Stomach (tissue), 9 donors: Measurements from ENCODE around the gene TAF4B. TPM values are rescaled to one million over a fixed set of nuclear protein-coding genes. Genes with fewer than 3 reads are reported as not detected.
"Not testable (repeated sequence)": the region's sequence is repeated elsewhere in the genome, so short reads cannot be mapped to it uniquely, and the experiment has no call there.

Source experiments
- DNase-seq, 2 donors: peaks; one replicate each; pipeline versions ENCODE4 v3.0.0 to v3.0.0-alpha.2; 2013 to 2019
- H3K27ac ChIP-seq, 5 donors: fragments of 200-600 bp in 4 of 5; sonication (generic) in 4 of 5; one replicate each; pipeline ENCODE4 v1.5.1; 2013 to 2019; ENCODE audit warnings: mild to moderate bottlenecking in 1 of 5, moderate library complexity in 1 of 5
- H3K27me3 ChIP-seq, 3 donors: fragments of 200-600 bp; sonication (generic); one replicate each; pipeline ENCODE4 v1.5.1; 2017 to 2019; ENCODE audit warnings: mixed run types in 1 of 3
- H3K36me3 ChIP-seq, 4 donors: fragments of 200-600 bp; sonication (generic); 1 replicate in 3 of 4; 2 replicates in 1 of 4; pipeline ENCODE4 v1.5.1; 2016 to 2019
- H3K4me1 ChIP-seq, 4 donors: fragments of 200-600 bp; sonication (generic); one replicate each; pipeline ENCODE4 v1.5.1; 2016 to 2019
- H3K4me3 ChIP-seq, 4 donors: fragments of 200-600 bp; sonication (generic) in 3 of 4; one replicate each; pipeline ENCODE4 v1.5.1; 2016 to 2019; ENCODE audit warnings: mild to moderate bottlenecking in 1 of 4
- H3K9me3 ChIP-seq, 4 donors: fragments of 200-600 bp; sonication (generic); one replicate each; pipeline ENCODE4 v1.5.1; 2016 to 2019
- EP300 ChIP-seq: sonication (generic); formaldehyde crosslinking; IDR thresholded peaks from one replicate; pipeline ENCODE4 v1.6.1; 2017; ENCODE audit warnings: antibody characterized with exemption
- POLR2A ChIP-seq, 4 donors: fragments of 450-650 bp; IDR thresholded peaks; one replicate each; pipeline ENCODE4 v1.6.1; 2016; ENCODE audit warnings: antibody characterized with exemption in 4 of 4, control low read depth in 2 of 4, mild to moderate bottlenecking in 1 of 4, moderate library complexity in 1 of 4
- POLR2AphosphoS5 ChIP-seq, 3 donors: sonication (generic); formaldehyde crosslinking; IDR thresholded peaks; one replicate each; pipeline ENCODE4 v1.6.1; 2016; ENCODE audit warnings: antibody characterized with exemption in 3 of 3
- WGBS, 5 donors: extraction: QIAGEN DNeasy Blood & Tissue Kit in 3 of 5; methylation state at CpG; one replicate each; pipeline versions ENCODE4 v1.1.5 to v1.1.7; 2013 to 2018; 5-methylcytosine and 5-hydroxymethylcytosine counted together
- intact Hi-C: fragments of 100-400 bp; cut with DNase I; formaldehyde crosslinking; loops from one replicate; pipeline ENCODE4 v1.15.1; 2023; ENCODE audit warnings: low total_unique reads
- polyA plus RNA-seq, 3 donors: library from polyadenylated mRNA; stranded (reverse); fragments of 200-250 nt; gene quantifications; one replicate each; pipeline ENCODE4 v1.2.3, GENCODE V29; 2013
- total RNA-seq, 5 donors: library from RNA; depleted of rRNA; stranded (reverse); fragments of >200 nt; gene quantifications; one replicate each; pipeline versions ENCODE4 v1.1.0 to v1.2.3, GENCODE V29; 2014 to 2016
- TF ChIP-seq, protein P1 (sequence below), 7 experiments: fragments of 450-650 bp in 4 of 7; fragments of 200-600 bp in 3 of 7; sonication (generic) in 3 of 7; IDR thresholded peaks; one replicate each; pipeline ENCODE4 v1.5.1; 2016 to 2019; ENCODE audit warnings: antibody characterized with exemption in 7 of 7, control low read depth in 2 of 7, mild to moderate bottlenecking in 1 of 7
- donor health status: healthy with polysubstance abuse.
- donor health status: Bipolar disorder and iron deficiency.
- donor health status: healthy.

TAF4B gene
- total and polyA plus RNA-seq, 8 donors = 0.58 to 33.6 (median 5.0) TPM

DNA sequence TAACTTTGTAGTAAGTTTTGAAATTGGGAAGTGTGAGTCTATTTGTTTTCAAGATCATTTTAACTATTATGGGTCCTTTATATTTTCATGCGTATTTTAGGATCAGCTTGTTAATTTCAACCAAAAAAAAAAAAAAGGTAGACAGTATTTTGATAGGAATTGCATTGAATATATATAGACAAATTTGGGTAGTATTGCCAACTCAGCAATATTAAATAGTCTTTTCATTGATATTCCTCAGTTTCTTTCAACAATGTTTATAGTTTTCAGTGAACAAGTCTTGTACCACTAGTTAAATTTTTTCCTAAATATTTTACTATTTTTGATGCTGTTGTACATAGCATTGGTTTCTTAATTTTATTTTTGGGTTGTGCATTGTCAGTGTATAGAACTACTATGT is 149.9 kb downstream of the TAF4B start:
- Histone ChIP-seq H3K36me3 (no peaks in the 10 kb centered on the region), H3K27ac (no peak overlapping the region), H3K9me3 (no peaks in the 10 kb centered on the region), H3K27me3 (no peaks in the 10 kb centered on the region), H3K4me1 (no peaks in the 10 kb centered on the region), H3K4me3 (no peak overlapping the region)
- intact Hi-C loops = no loop called here
- WGBS, 5 donors = 92 to 100% (median 100%) methylated on average over 1 of the region's 1 CpG
- no peak for TF ChIP-seq POLR2AphosphoS5 (IDR thresholded peaks at IDR 0.05)
- TF ChIP-seq POLR2A (IDR thresholded peaks at IDR 0.05) = no peak
- TF ChIP-seq, protein P1, sequence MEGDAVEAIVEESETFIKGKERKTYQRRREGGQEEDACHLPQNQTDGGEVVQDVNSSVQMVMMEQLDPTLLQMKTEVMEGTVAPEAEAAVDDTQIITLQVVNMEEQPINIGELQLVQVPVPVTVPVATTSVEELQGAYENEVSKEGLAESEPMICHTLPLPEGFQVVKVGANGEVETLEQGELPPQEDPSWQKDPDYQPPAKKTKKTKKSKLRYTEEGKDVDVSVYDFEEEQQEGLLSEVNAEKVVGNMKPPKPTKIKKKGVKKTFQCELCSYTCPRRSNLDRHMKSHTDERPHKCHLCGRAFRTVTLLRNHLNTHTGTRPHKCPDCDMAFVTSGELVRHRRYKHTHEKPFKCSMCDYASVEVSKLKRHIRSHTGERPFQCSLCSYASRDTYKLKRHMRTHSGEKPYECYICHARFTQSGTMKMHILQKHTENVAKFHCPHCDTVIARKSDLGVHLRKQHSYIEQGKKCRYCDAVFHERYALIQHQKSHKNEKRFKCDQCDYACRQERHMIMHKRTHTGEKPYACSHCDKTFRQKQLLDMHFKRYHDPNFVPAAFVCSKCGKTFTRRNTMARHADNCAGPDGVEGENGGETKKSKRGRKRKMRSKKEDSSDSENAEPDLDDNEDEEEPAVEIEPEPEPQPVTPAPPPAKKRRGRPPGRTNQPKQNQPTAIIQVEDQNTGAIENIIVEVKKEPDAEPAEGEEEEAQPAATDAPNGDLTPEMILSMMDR (IDR thresholded peaks at IDR 0.05) = no peak
- TF ChIP-seq EP300 = no peak
- no peak for DNase-seq

DNA sequence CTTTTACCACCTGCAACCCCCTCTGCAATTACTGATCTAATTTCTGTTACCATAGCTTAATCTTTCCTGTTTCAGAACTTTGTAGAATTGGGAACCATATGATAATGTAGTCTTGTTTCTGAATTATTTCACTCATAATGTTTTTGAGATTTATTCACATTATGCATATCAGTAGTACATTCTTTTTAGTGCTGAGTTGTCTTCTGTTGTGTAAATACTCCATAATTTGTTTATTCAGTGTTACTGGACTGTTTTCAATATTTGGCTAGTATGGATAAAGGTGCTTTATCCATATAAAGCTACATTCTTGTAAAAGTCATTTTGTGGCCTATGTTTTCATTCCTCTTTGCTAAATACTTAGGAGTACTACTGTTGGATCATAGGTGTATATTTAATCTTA is 152.5 kb downstream of the TAF4B start:
- intact Hi-C loops = no loop called here
- no peak for DNase-seq
- no peaks in the 10 kb centered on the region for H3K27me3 ChIP-seq

DNA sequence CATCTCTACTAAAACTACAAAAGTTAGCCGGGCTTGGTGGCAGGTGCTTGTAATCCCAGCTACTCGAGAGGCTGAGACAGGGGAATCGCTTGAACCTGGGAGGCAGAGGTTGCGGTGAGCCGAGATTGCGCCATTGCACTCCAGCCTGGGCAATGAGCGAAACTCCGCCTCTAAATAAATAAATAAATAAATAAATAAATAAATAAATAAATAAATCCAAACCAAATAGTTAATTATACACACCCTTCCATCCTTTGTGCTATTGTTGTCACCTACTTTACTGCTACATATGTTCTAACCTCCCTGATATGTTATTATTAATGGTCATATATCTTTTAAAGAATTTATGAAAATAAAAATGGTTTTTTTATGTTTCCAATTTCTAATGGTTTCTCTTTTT is 155.3 kb downstream of the TAF4B start:
- intact Hi-C loops, H3K36me3 ChIP-seq, DNase-seq, H3K27me3 ChIP-seq, H3K27ac ChIP-seq, H3K9me3 ChIP-seq, H3K4me3 ChIP-seq: not testable (repeated sequence)
- 92 to 98% (median 97%) methylated on average over 8 of the region's 8 CpGs for WGBS, 5 donors
- H3K4me1 ChIP-seq = peaks cover 0 to 11% (median 8%) of the 10 kb centered on the region in 4 donors

More for the DNA sequence above, 152.5 kb downstream of the TAF4B start:
- Histone ChIP-seq H3K4me1 (no peaks in the 10 kb centered on the region), H3K9me3 (no peaks in the 10 kb centered on the region), H3K27ac (no peak overlapping the region), H3K4me3 (no peak overlapping the region), H3K36me3 (no peaks in the 10 kb centered on the region)
- no peak for TF ChIP-seq POLR2AphosphoS5 (IDR thresholded peaks at IDR 0.05)
- TF ChIP-seq POLR2A (IDR thresholded peaks at IDR 0.05) = no peak
- TF ChIP-seq, protein P1 (IDR thresholded peaks at IDR 0.05) = no peak
- TF ChIP-seq EP300 = no peak

DNA sequence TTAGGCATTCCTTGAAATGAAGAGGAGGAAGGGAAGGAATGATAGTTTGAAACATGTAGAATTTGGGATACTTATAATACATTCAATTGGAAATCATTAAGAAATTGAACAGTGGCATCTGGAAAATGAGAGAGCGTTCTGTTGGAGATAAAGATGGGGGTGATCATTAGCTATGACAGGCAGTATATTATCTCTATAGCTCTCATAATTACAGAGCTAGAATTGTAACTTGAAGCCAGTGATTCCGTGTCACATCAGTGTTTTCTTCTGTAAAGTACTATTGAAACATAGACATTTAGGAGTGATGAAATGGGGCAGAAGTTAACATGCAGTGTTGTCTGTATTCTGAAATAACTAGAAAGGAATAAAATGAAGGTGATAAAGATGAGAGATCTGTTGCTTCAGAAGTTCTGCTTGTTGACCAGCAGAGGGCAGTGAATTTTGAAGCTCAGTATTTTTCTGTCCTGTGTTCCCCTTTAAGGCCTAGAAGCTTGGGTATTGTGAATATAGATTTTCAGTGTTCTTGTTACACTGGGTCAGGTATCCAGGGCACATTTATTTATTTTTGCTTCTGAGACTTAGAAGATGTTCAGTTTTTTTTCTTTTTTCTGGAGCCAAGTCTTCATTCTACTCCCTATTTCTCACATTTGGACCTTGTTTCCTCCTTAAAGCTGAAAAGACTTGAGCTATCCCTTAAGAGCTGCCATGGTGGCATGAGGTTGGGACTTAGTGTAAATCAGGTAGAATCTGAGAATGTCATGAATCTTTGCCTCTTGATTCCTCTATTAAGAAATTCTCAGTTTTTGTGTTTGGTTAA is 157.4 kb downstream of the TAF4B start:
- DNase-seq = peak in 1 of 2 donors; percentile 72

More for the DNA sequence above, 157.4 kb downstream of the TAF4B start:
- WGBS, 5 donors = 19 to 41% (median 30%) methylated on average over 2 of the region's 2 CpGs
- Histone ChIP-seq H3K36me3 (no peaks in the 10 kb centered on the region), H3K27ac (no peak overlapping the region), H3K9me3 (no peaks in the 10 kb centered on the region), H3K4me1 (peaks cover 0 to 11% (median 9%) of the 10 kb centered on the region in 4 donors), H3K4me3 (no peak overlapping the region), H3K27me3 (no peaks in the 10 kb centered on the region)
- TF ChIP-seq, protein P1 (IDR thresholded peaks at IDR 0.05) = peak in 5 of 7 experiments; percentile 41 to 78 (median 68)
- TF ChIP-seq EP300 (no peak), POLR2AphosphoS5 (IDR thresholded peaks at IDR 0.05) (no peak)
- intact Hi-C loops = no loop called here
